Fibroblast of skin of left biceps (primary cell): ENCODE data around the gene PTBP2.

Experiments used
- DNase-seq, 2 experiments: peaks; one replicate each; pipeline ENCODE4 v3.0.0-alpha.2; 2013; ENCODE audit warnings: low read depth in 2 of 2

Gene PTBP2

DNA sequence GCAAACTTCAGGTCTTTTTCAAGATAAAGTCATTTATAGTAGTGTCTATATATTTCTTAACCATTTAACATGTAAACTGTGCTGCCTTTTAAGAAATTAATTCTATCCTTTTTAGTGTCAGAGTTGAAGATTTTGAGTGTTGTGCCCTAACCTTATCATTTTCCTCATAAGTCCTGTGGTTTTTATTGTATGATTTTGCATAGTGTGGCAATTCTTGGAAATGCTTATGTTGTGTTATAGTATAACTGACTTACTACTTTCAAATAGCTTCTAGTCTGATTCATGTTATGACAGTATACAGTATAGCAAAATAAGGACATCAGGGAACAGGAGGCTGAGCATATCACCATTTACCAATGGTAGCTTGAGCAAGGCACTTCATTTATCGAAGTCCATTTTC, 99.1 kb downstream of the PTBP2 start:
- DNase-seq = no peak

DNA sequence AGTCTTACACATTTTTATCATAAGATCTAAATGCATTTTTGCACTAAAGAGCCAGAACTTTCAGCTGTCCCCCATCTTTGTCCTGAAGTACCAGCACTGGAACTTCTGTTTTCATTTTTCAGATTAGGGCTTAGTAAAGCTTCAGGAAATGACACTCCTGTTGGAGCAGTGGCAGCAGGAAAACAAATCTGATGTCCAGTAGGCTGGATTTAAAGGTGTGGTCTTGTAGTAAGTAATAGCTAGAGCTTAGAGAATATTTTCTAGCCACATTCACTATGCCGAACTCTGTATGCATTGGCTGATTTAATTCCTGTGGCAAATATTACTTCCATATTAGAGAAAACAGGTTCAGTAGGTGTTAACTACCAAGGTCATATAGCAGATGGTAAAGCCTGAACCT, 103.6 kb downstream of the PTBP2 start:
- DNase-seq = no peak

DNA sequence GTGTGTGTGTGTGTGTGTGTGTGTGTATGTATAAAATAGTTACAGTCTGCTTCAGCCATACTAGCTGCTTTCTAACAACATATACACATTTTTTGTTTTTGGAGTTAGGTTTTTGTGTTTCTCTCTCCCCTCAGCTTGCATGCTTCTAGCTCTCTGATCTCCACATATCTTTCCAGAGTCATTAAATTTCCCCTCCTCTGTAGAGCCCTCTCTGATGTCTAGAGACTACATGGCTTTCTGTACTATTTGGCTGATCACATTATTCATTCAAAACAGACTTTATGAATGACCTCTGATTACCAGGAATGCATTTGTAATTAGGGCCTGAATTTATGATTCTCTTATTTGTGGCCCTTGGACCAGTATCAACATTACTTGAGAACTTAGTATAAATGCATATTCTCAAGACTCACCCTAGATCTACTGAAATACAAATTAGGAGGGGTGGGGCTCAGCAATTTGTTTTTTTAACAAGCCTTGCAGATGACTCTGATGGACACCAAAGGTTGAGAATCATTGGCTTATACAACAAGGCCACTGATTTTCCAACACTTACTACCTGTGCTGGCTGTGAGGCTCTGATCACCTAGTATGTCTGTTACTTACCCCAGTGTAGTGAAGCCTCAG, 104.5 kb downstream of the PTBP2 start:
- no peak for DNase-seq

DNA sequence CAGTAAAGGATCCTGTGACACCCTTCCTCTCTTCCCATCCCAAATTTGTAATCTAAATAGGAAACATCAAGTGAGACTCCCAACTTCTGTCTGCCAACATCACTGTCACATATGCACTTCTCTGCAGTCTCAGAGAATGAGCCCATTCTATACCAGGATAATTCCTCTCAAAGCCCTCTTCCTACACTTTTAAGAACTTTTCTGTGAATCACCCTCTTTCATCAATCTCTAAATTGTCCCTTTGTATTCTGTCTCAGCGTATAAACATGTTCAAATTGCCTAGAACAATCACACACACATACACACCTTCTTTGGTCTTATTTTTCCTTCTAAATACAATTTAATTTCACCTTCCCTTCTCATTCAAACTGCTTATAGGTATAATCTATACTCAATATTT, 111.8 kb downstream of the PTBP2 start:
- DNase-seq = no peak

DNA sequence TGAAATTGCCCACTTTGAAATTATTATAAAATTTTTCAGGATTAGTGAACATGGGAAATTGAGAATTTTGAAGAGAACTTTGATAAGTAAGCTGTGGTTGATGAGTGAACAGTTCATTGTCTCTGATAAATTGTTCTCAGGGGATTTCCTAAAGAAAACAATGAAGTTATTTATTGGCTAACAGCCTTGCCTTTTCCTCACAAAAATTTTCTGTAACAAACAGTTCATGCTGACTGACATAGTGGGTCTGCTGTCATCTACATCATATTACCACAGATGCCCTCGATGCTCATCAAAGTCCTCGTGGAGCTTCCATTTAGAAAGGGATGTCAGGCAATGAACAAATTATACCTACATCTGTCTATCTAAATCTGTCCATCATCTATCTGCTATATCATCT, 113.4 kb downstream of the PTBP2 start:
- DNase-seq = no peak

DNA sequence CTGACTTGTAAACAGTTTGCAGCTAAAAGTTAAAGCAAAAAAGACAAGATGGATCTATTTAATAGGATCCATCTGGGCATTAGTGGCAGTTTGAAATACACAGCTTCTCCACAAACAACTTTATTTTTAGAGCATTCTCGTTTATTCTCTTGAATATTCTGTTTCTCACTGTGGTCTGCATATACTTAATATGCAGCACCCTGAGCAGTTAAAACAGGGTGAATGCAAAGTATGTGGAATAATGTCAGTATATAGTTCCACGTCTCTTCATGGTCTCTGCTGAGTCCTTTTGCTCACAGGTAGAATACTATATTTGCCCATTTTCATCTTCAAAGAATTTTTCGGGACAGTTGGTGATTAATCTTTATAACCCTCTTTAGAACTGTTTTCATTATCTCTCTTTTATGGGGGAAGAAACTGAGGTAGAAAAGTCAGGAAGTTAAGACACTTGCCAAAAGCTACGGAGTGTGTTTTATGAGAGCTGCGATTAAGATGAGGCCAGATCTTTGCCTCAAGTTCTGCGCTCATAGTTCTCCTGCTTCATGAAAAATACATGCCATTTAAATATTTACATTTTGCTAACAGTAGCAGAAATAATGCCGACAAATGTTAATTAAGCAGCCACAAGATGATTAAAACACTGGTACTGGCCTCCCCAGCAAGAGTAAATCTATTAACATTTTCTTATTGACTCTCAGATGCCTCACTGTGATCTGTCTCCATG, 115.6 kb downstream of the PTBP2 start:
- DNase-seq = no peak

DNA sequence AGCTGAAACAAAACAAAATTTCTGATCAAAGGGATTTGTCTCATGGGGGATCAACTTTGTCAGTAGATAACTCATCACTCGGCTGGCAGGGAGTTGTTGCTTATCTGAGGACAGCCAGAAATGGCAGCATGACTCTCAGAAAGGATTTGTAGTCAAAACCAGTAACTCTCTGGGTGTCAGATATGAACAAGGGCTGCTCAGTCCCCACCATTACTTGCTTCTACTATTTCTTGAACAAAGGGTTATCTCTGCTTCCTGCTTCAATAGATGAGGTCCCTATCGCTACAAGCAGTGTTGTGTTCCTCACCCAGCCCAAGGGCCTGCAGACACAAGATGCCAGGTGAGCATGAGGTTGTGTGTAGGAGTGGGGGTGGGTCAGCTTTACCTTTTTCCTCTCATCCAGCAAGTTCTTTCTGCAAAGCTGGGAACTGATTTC, 116.2 kb downstream of the PTBP2 start:
- DNase-seq = no peak

DNA sequence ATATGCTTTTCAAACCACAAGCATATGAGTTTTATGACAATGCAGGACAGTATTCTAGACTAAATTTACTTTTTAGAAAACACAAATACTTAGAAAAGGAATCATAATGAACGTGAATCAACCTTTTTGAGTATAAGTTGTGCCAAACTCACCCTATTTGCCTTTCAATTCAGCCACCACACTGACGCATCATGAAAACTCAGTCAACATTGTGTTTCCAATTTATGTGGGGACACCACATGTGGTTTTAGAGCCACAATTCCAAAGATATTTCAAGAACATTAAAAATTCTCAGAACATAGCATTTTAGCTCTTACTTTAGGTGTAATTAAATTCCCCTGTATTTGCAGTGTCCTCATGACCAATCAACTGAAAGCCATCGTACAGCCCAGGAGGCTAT, 118.8 kb downstream of the PTBP2 start:
- DNase-seq = peak; percentile 8 to 21

DNA sequence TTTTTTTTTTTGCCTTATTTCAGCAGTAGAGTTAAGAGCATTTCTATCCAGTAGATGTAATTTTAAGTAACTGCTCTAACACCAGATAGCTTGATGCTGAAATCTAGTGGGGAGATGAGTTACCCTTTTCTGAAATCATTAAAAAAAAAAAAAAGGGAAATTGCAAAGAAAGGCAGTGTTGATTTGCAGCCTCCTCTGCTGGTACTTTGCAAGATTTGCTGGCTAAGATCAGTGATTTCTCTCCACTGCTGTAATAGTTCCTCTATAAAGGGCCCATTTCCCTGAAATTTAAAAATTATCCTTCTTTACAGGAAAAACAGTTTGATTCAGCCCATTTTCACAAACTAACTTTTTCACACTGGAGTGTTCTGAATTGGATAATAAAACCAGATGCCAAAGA, 120.6 kb downstream of the PTBP2 start:
- no peak for DNase-seq

DNA sequence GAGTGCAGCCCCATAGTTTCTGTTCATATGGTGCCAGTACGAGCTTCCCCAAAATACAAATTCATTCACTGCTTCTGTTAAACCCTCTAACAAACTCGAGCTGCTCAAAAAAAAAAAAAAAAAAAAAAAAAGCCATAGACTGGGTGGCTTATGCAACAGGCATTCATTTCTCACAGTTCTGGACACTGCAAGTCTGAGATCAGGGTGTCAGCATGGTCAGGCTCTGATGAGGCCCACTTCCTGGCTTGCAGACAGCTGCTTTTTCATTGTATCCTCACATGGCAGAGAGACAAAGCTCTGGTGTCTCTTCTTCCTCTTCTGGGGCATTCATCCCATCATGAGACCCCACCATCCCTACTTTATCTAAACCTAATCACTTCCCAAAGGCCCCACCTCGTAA, 121.6 kb downstream of the PTBP2 start:
- DNase-seq = no peak

DNA sequence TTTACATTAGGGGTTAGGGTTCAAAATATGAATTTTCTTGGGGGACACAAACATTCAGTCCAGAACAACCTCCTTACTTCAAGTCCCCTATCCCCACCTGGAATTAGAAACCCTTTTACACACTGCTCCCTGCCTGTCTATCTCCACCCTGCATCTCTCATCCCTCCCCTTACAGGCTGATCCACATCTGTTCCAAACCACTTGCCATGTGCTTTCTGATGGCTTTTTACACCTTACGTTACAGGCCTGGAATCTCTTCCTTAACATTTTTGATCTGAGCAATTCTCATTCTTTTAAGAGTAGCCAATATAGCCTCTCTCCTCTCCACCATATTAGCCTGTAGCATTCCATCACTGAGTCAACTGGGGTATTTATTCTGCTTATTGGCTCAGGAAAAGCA, 122.0 kb downstream of the PTBP2 start:
- no peak for DNase-seq

DNA sequence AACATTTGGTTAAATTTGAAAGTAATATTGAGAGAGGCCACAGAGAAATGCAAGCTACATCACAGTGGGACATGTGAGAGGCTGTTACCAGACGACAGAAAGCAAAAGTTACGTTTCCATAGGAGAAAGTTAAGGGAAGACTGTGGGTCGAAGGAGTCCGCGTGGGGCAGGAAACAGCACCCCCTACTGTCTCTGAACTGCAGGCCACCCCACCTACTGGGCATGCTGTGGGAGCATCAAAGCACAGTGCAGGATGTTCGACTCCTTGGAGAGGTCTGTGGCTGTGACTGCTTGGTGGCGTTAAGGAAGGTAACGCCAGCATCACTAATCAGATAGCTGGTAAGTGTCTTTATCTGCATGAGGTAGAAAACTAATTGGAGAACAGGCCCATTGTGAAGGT, 123.9 kb downstream of the PTBP2 start:
- no peak for DNase-seq

DNA sequence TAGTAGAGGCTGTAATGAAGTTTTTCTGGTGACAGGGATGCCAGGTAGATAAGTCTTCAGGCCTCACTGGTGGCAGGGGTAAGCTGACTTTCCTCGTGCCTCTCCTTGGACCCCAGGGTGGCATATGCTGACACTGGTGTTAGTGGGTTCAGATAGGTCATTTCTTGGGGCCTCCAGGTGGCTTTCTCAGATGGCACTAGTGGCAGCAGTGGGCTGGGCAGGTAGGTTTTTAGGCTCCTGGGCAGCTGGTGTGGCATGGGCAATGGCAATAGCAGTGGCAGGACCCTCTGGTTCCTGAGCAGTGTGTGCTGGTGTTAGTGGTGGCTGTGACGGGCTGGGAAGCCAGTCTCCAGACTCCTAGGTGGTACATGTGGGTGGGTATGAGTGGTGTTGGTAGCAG, 140.3 kb downstream of the PTBP2 start:
- DNase-seq = no peak

DNA sequence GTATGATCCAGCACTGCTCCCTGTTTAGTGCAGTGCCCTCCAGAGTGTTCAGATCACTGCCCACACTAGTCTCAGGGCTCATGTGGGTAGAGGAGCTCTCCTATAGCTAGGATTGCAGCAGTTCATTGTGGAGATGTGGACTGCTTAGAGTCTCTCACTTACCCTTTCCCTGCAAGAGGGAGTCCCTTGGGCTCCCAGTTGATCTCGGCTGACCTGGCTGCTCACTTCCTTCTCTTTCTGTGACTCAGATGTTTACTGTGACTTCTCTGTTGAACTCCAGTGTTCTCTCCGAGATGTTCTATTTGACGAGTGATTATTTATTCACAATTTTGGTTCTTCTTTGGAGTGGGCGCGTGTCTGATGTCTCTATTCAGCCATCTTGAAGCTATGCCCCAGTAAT, 141.9 kb downstream of the PTBP2 start:
- DNase-seq = no peak
